Breast epithelium (tissue), 3 donors: ENCODE data around the gene HSD17B13.
"Not testable (repeated sequence)": the region's sequence is repeated elsewhere in the genome, so short reads cannot be mapped to it uniquely, and the experiment has no call there.

Source experiments
- POLR2A ChIP-seq: fragments of 450-650 bp; IDR thresholded peaks from one replicate; pipeline ENCODE4 v1.6.1; 2016; ENCODE audit warnings: antibody characterized with exemption, mild to moderate bottlenecking, moderate library complexity
- TF ChIP-seq, protein P1 (sequence below), 3 donors: fragments of 450-650 bp; IDR thresholded peaks; one replicate each; pipeline ENCODE4 v1.5.1; 2016 to 2017; ENCODE audit warnings: antibody characterized with exemption in 3 of 3, mild to moderate bottlenecking in 3 of 3, moderate library complexity in 3 of 3

DNA sequence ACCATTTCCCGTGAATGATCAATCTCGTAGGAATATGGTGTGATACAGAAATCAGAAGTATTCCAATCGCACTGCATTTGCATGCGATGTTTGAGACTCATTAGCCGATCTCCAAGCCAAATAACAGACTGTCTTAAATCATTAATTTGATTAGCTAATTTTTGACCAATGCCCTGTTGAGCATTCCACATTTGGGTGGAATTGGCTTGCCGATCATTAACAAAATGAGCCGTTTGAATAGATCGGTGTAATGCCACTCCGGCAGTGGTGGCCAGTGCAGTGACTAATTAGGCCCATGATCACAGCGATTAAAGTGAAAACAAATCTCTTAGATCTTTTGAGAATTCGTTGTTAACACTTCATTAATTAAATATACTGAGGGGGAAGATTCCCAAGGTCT, 27.8 kb downstream of the HSD17B13 start:
- TF ChIP-seq, protein P1, sequence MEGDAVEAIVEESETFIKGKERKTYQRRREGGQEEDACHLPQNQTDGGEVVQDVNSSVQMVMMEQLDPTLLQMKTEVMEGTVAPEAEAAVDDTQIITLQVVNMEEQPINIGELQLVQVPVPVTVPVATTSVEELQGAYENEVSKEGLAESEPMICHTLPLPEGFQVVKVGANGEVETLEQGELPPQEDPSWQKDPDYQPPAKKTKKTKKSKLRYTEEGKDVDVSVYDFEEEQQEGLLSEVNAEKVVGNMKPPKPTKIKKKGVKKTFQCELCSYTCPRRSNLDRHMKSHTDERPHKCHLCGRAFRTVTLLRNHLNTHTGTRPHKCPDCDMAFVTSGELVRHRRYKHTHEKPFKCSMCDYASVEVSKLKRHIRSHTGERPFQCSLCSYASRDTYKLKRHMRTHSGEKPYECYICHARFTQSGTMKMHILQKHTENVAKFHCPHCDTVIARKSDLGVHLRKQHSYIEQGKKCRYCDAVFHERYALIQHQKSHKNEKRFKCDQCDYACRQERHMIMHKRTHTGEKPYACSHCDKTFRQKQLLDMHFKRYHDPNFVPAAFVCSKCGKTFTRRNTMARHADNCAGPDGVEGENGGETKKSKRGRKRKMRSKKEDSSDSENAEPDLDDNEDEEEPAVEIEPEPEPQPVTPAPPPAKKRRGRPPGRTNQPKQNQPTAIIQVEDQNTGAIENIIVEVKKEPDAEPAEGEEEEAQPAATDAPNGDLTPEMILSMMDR (IDR thresholded peaks at IDR 0.05), result not testable (repeated sequence)
- TF ChIP-seq POLR2A, result not testable (repeated sequence)
